HepG2 (cell line): ENCODE data around the gene KRTCAP2. TPM values are rescaled to one million over a fixed set of nuclear protein-coding genes. Genes with fewer than 3 reads are reported as not detected.

Source experiments
- DRAP1 ChIP-seq: IDR thresholded peaks from 2 replicates; pipeline ENCODE4 v1.6.1; 2016; ENCODE audit warnings: missing genetic modification reagents, missing compliant biosample characterization
- KDM6A ChIP-seq: IDR thresholded peaks from 2 replicates; pipeline ENCODE4 v1.6.1; 2016; ENCODE audit warnings: low read depth
- KLF11 ChIP-seq: IDR thresholded peaks from 2 replicates; pipeline ENCODE4 v1.6.1; 2016; ENCODE audit warnings: missing compliant biosample characterization
- MED1 ChIP-seq: sonication (generic); formaldehyde crosslinking; IDR thresholded peaks from 2 replicates; pipeline ENCODE4 v1.4.0; 2020; ENCODE audit warnings: missing genetic modification reagents
- MEIS2 ChIP-seq: sonication (generic); formaldehyde crosslinking; IDR thresholded peaks from 2 replicates; pipeline ENCODE4 v1.9.0; 2021; ENCODE audit warnings: mild to moderate bottlenecking, missing genetic modification reagents
- MTA1 ChIP-seq: sonication (generic); formaldehyde crosslinking; IDR thresholded peaks from 2 replicates; pipeline ENCODE4 v1.4.0; 2020; ENCODE audit warnings: missing genetic modification reagents, mild to moderate bottlenecking, borderline replicate concordance
- MXD4 ChIP-seq: IDR thresholded peaks from 2 replicates; pipeline ENCODE4 v1.6.1; 2016; ENCODE audit warnings: mild to moderate bottlenecking, missing biosample characterization, missing genetic modification reagents
- NFKB2 ChIP-seq: sonication (generic); formaldehyde crosslinking; IDR thresholded peaks from 2 replicates; pipeline ENCODE4 v1.4.0; 2020; ENCODE audit warnings: missing genetic modification reagents, borderline replicate concordance
- RBM22 ChIP-seq: fragments of 200-400 bp; formaldehyde crosslinking; optimal IDR thresholded peaks from 2 replicates; pipeline ENCODE3; 2017; ENCODE audit warnings: mild to moderate bottlenecking, low read length, moderate library complexity
- SP140L ChIP-seq: sonication (generic); formaldehyde crosslinking; IDR thresholded peaks from 2 replicates; pipeline ENCODE4 v1.4.0; 2020; ENCODE audit warnings: missing genetic modification reagents, borderline replicate concordance
- TARDBP ChIP-seq: sonication (generic); formaldehyde crosslinking; IDR thresholded peaks from 2 replicates; pipeline ENCODE4 v1.8.0; 2022; ENCODE audit warnings: mild to moderate bottlenecking, missing genetic modification reagents
- ZFP37 ChIP-seq: sonication (generic); formaldehyde crosslinking; IDR thresholded peaks from 2 replicates; pipeline ENCODE4 v1.4.0; 2020; ENCODE audit warnings: missing genetic modification reagents, borderline replicate concordance
- ZNF138 ChIP-seq: sonication (generic); formaldehyde crosslinking; IDR thresholded peaks from 2 replicates; pipeline ENCODE4 v1.5.0; 2020; ENCODE audit warnings: mild to moderate bottlenecking, low read depth, missing genetic modification reagents
- ZNF160 ChIP-seq: sonication (generic); formaldehyde crosslinking; IDR thresholded peaks from 2 replicates; pipeline ENCODE4 v1.8.0; 2022; ENCODE audit warnings: mild to moderate bottlenecking, inconsistent platforms, missing genetic modification reagents
- ZNF629 ChIP-seq: sonication (generic); formaldehyde crosslinking; conservative IDR thresholded peaks from 2 replicates; pipeline ENCODE4 v1.5.0; 2020; ENCODE audit warnings: missing genetic modification reagents
- ZNF772 ChIP-seq: sonication (generic); formaldehyde crosslinking; IDR thresholded peaks from 2 replicates; pipeline ENCODE4 v1.5.0; 2020; ENCODE audit warnings: mild to moderate bottlenecking, missing genetic modification reagents
- ZNF800 ChIP-seq: sonication (generic); formaldehyde crosslinking; IDR thresholded peaks from 2 replicates; pipeline ENCODE4 v1.4.0; 2020; ENCODE audit warnings: missing genetic modification reagents
- ZSCAN20 ChIP-seq: sonication (generic); formaldehyde crosslinking; IDR thresholded peaks from 2 replicates; pipeline ENCODE4 v1.4.0; 2020; ENCODE audit warnings: missing genetic modification reagents, mild to moderate bottlenecking, borderline replicate concordance
- polyA plus RNA-seq, 8 experiments: library from polyadenylated mRNA; depleted of rRNA in 3 of 8; stranded (reverse) in 7 of 8; unstranded in 1 of 8; fragments of >200 nt; fragmentation: Illumina TruSeq in 4 of 8; extraction: Trizol in 4 of 8; gene quantifications; 2 replicates each; pipeline versions ENCODE4 v1.2.1 to v1.2.3, GENCODE V29; 2011 to 2016; ENCODE audit warnings: low read depth in 4 of 8, missing spikeins in 1 of 8, mixed read lengths in 1 of 8; ENCODE audit not compliant: insufficient read depth in 1 of 8
- total RNA-seq, 5 experiments: library from RNA; depleted of rRNA; stranded (reverse); fragments of >200 nt; fragmentation: Illumina TruSeq; extraction: Trizol; gene quantifications; 2 replicates each; pipeline ENCODE4 v1.2.3, GENCODE V29; 2016; ENCODE audit warnings: low read depth in 1 of 5
- TF ChIP-seq, protein P1 (sequence below): sonication (generic); formaldehyde crosslinking; IDR thresholded peaks from 2 replicates; pipeline ENCODE4 v1.4.0; 2020; ENCODE audit warnings: missing genetic modification reagents
- TF ChIP-seq, protein P2 (sequence below): sonication (generic); formaldehyde crosslinking; conservative IDR thresholded peaks from 2 replicates; pipeline ENCODE4 v1.4.0; 2020; ENCODE audit warnings: missing genetic modification reagents

Gene KRTCAP2
- total and polyA plus RNA-seq, 2 of the 13 experiments (the other 11 are each of a cell fraction or from before 2014, with no cell fraction given) = 77.3 to 79.4 TPM

GRCh38 chr1:155134880-155135414 lies 38.2 kb downstream of the KRTCAP2 start (continued):
- TF ChIP-seq KLF11 (CRISPR knock-in tag) (0 out of 2 replicates have a peak, but pooled peaks have one; percentile 6), ZNF160 (peak; percentile 72; the same call in 1 of the 2 replicates), KDM6A (peak; percentile 15; the same call in 1 of the 2 replicates), TARDBP (CRISPR knock-in tag) (peak; percentile 83), NFKB2 (peak; percentile 73; the same call in 1 of the 2 replicates), DRAP1 (CRISPR knock-in tag) (peak; percentile 24; the same call in 1 of the 2 replicates), ZSCAN20 (CRISPR knock-in tag) (peak; percentile 20; the same call in 1 of the 2 replicates), ZNF772 (CRISPR knock-in tag) (no peak), ZNF800 (CRISPR knock-in tag) (peak; percentile 95), RBM22 (peak; percentile 99), ZFP37 (CRISPR knock-in tag) (0 out of 2 replicates have a peak, but pooled peaks have one; percentile 41), MED1 (CRISPR knock-in tag) (no peak; the same call in none of the 2 replicates), ZNF629 (CRISPR knock-in tag) (peak; percentile 10; the same call in 1 of the 2 replicates), MTA1 (CRISPR knock-in tag) (no peak), ZNF138 (CRISPR knock-in tag) (no peak), SP140L (CRISPR knock-in tag) (no peak), MXD4 (peak; percentile 85; the same call in 1 of the 2 replicates), MEIS2 (CRISPR knock-in tag) (peak; percentile 75; the same call in 1 of the 2 replicates)
- TF ChIP-seq, protein P1, sequence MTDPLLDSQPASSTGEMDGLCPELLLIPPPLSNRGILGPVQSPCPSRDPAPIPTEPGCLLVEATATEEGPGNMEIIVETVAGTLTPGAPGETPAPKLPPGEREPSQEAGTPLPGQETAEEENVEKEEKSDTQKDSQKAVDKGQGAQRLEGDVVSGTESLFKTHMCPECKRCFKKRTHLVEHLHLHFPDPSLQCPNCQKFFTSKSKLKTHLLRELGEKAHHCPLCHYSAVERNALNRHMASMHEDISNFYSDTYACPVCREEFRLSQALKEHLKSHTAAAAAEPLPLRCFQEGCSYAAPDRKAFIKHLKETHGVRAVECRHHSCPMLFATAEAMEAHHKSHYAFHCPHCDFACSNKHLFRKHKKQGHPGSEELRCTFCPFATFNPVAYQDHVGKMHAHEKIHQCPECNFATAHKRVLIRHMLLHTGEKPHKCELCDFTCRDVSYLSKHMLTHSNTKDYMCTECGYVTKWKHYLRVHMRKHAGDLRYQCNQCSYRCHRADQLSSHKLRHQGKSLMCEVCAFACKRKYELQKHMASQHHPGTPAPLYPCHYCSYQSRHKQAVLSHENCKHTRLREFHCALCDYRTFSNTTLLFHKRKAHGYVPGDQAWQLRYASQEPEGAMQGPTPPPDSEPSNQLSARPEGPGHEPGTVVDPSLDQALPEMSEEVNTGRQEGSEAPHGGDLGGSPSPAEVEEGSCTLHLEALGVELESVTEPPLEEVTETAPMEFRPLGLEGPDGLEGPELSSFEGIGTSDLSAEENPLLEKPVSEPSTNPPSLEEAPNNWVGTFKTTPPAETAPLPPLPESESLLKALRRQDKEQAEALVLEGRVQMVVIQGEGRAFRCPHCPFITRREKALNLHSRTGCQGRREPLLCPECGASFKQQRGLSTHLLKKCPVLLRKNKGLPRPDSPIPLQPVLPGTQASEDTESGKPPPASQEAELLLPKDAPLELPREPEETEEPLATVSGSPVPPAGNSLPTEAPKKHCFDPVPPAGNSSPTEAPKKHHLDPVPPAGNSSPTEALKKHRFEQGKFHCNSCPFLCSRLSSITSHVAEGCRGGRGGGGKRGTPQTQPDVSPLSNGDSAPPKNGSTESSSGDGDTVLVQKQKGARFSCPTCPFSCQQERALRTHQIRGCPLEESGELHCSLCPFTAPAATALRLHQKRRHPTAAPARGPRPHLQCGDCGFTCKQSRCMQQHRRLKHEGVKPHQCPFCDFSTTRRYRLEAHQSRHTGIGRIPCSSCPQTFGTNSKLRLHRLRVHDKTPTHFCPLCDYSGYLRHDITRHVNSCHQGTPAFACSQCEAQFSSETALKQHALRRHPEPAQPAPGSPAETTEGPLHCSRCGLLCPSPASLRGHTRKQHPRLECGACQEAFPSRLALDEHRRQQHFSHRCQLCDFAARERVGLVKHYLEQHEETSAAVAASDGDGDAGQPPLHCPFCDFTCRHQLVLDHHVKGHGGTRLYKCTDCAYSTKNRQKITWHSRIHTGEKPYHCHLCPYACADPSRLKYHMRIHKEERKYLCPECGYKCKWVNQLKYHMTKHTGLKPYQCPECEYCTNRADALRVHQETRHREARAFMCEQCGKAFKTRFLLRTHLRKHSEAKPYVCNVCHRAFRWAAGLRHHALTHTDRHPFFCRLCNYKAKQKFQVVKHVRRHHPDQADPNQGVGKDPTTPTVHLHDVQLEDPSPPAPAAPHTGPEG (CRISPR knock-in tag) = 0 out of 2 replicates have a peak, but pooled peaks have one; percentile 16
- TF ChIP-seq, protein P2, sequence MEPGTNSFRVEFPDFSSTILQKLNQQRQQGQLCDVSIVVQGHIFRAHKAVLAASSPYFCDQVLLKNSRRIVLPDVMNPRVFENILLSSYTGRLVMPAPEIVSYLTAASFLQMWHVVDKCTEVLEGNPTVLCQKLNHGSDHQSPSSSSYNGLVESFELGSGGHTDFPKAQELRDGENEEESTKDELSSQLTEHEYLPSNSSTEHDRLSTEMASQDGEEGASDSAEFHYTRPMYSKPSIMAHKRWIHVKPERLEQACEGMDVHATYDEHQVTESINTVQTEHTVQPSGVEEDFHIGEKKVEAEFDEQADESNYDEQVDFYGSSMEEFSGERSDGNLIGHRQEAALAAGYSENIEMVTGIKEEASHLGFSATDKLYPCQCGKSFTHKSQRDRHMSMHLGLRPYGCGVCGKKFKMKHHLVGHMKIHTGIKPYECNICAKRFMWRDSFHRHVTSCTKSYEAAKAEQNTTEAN (CRISPR knock-in tag) = peak; percentile 68
